ENCODE measurements around the gene PODN.

PODN gene

GRCh38 chr1:53075206-53075605 lies 13.2 kb downstream of the PODN start:
- DNase-seq (ENCODE audit: low spot score) = no peak

- no peak for DNase-seq (ENCODE audit: low spot score)
Measured at GRCh38 chr1:53075761-53076163, 13.7 kb downstream of the PODN start.

DNA sequence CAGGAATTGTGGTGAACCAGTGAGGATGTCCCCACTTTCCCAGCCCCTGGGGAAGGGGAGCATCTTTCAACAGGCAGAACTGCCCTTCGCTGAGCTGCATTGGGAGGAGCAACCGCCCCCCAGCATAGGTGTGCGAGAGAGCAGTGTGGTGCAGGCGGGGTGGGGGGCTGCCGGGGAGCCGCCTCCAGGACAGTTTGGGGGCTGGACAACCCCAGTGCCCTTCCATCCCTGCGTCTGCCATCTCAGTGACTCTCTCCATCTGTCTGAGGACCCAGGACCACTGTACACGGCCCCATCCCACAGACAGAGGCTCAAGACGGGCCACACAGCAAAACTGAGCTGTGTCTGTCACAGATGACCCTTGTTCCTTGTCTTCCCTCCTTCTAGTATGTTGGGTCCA lies 14.2 kb downstream of the PODN start:
- no peak for DNase-seq (ENCODE audit: low spot score)

DNA sequence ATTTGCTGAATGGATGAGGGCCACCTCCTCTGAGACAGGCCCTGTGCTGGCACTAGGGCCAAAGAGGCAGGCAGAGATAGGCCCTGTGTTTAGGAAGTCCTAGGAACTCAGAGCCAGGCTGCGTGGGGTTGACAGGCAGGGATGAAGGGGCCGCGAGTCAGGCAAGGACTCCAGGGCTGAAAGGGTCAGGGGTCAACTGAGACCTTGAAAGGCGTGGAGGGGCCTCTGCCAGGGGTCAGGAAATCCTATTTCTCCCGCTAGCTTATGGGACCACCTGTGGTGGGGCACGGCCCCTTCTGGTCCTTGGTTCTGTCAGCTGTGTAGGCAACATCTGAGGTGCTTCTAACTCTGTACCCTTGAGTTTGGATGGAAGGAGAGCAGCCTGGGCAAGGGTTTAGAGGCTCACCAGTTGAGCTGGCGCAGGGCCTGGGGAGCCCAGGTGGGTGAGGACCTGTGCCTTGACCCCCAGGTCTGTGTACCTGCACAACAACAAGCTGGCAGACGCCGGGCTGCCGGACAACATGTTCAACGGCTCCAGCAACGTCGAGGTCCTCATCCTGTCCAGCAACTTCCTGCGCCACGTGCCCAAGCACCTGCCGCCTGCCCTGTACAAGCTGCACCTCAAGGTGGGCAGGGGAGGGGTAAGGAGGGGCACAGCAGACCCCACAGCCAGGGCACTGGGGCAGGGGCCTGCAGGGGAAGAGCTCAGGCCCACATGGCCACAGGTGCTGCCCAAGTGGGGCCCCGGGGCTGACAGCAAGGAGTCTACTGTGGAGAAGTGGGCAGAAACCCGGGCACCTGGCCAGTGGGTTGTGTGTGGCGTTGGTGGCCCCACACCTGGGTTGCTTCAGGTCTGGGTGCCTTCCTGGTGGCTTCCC lies 14.9 kb downstream of the PODN start:
- peak; percentile 77 for DNase-seq (ENCODE audit: low spot score)

DNA sequence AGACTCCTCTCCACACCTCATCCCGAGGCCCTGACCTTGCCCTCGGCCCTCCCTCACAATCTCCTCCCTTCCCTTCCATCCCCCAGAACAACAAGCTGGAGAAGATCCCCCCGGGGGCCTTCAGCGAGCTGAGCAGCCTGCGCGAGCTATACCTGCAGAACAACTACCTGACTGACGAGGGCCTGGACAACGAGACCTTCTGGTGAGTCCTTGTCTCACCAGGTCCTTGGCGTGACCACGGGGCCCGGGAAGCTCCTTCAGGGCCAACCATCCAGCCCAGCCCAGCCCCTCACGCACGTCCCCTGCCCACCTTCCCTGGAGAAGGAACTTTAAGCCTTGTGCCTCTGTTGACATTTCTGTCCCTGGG lies 15.6 kb downstream of the PODN start:
- DNase-seq (ENCODE audit: low spot score) = no peak

DNA sequence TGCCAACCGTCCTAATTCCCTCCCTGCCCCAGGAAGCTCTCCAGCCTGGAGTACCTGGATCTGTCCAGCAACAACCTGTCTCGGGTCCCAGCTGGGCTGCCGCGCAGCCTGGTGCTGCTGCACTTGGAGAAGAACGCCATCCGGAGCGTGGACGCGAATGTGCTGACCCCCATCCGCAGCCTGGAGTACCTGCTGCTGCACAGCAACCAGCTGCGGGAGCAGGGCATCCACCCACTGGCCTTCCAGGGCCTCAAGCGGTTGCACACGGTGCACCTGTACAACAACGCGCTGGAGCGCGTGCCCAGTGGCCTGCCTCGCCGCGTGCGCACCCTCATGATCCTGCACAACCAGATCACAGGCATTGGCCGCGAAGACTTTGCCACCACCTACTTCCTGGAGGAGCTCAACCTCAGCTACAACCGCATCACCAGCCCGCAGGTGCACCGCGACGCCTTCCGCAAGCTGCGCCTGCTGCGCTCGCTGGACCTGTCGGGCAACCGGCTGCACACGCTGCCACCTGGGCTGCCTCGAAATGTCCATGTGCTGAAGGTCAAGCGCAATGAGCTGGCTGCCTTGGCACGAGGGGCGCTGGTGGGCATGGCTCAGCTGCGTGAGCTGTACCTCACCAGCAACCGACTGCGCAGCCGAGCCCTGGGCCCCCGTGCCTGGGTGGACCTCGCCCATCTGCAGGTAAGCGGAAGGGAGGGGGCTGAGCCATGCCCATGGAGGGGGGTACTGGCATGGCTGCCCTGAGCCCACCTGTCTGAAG lies 16.5 kb downstream of the PODN start:
- DNase-seq (ENCODE audit: low spot score) = no peak

- DNase-seq (ENCODE audit: low spot score) = no peak
Measured at GRCh38 chr1:53079251-53079650, 17.2 kb downstream of the PODN start.

DNA sequence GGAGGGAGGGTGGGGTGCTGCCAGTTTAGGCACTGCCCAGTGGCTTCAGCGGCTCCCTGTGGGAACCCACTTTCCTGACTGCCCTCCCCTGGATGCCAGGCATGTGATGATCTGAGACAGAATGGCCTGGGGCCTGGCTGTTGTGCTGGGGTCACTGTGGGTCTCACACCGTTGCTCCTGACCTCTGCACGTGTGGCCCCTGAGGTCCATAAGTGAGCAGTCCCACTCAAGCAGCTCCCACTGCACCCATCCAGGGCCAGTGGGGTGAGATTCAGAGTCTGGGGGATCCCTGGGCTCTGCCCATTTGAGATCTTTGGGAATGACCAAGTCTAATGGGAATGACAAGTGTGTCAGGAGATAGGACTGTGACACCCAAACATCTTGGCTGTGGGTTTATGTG lies 18.0 kb downstream of the PODN start:
- no peak for DNase-seq (ENCODE audit: low spot score)

DNA sequence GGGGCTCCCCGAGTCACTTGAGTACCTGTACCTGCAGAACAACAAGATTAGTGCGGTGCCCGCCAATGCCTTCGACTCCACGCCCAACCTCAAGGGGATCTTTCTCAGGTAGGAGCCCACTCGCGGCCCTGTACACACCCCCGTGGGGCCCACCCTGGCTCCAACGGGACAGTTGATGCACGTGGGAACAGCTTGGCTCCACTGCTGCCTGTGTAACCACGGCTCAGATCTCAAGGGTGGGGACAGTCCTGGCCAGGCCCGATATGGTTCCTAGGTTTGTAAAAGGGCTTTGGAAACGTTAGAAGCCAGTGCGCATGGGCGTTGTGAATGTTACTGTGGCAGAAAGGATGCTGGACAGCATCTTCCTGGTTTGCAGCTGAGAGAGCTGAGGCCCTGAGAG lies 18.8 kb downstream of the PODN start:
- DNase-seq (ENCODE audit: low spot score) = no peak

GRCh38 chr1:53081384-53082066 lies 19.5 kb downstream of the PODN start:
- no peak for DNase-seq (ENCODE audit: low spot score)

DNA sequence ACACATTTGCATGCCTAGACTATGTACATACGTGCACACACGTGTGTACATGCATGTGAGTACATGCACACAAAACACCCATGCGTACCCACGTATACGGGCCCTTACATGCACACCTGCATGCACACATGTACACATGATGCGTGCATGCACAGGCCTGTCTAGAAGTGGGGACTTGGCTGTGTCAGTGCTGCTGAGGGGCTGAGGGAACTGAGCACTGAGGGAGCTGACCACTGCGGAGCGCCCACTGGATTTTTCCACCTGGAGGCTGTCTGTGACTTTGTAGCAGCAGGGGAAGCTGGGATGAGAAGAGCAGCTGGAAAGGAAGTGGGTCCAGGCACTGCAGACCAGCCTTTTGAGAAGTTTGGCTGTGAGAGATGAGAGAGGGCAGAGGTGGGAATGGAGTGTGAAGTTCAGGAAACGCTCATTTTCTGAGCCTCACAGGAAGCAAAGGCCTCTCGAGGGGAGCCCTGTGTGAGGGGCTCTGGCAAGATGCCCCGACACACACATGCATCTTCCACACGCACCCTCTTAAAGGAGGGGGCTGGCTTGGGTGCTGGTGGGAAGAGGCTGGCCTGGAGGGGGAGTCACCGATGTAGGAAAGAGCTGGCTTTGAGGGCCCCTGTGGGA lies 20.9 kb downstream of the PODN start:
- DNase-seq (ENCODE audit: low spot score) = no peak

DNA sequence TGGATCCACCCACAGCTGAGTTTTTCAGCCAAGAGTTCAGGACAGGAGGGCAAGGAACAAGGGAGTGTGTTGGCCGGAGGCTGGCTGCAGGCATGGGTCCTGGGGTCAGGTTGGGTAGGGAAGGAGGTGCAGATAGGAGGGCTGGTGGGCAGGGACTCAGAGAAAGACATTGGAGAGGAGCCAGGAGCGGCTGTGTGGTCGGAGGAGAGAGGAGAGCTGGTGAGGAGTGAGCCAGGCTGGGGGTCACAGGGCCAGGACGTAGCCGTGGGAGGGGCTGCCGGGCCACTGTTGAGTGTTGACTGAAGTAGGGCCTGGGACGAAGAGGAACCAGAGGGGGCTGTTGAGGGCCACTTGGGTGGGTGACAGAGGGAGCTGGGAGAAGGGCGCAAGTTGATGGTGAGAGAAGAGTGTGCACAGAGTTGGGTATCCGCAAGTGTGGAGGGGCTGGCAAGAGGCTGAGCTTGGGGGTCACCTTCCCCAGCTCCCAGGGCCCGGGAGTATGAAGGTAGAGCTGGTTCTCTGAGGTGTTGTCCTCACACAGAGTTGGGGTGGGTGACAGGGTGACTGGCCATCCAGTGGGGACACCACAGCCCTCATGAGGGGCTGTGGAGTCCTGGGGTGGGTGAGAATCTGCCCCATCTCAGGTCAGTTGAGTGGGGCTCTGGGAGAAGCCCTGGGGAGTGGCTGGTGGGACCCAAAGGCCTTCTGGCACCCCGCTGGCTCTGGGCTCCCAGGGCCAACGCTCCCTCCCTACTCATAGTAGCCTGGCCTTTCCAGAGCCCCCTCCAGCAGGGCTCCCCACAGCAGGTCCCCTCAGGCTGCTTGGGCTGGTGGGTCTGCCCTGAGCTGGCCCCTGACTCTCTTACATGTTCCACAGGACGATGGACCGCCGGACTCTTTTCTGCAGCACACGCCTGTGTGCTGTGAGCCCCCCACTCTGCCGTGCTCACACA lies 21.9 kb downstream of the PODN start:
- no peak for DNase-seq (ENCODE audit: low spot score)

- no peak for DNase-seq (ENCODE audit: low spot score)
Measured at GRCh38 chr1:53084589-53084971, 22.6 kb downstream of the PODN start.

- no peak for DNase-seq (ENCODE audit: low spot score)
Measured at GRCh38 chr1:53085405-53085804, 23.4 kb downstream of the PODN start.

DNA sequence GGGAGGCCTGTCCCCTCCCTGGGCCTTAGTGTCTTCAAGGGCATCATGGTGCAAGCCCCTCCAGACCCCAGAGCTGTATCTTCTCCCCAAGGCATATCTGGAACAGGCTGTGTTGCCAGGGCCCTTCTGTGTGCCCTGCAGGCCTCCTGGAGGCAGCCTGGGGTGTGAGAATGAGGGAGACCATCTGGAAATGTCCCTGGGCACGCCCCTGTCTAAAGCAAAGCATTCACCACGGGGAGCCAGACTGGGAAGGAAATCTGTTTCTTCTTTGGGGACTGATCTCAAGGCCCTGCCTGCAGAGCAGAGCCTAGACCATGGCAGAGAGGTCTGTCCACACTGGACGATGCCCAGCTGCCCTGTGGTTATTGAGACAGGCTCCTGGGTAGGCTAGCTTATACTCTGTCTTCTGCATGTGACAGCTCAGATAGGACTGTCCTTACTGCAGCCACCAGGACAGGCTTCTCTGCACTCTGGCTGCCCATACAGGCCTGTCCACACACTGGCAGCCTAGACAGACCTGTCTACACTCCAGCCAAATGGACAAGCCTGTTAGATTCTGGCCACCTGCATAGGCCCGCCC lies 24.6 kb downstream of the PODN start:
- no peak for DNase-seq (ENCODE audit: low spot score)

DNA sequence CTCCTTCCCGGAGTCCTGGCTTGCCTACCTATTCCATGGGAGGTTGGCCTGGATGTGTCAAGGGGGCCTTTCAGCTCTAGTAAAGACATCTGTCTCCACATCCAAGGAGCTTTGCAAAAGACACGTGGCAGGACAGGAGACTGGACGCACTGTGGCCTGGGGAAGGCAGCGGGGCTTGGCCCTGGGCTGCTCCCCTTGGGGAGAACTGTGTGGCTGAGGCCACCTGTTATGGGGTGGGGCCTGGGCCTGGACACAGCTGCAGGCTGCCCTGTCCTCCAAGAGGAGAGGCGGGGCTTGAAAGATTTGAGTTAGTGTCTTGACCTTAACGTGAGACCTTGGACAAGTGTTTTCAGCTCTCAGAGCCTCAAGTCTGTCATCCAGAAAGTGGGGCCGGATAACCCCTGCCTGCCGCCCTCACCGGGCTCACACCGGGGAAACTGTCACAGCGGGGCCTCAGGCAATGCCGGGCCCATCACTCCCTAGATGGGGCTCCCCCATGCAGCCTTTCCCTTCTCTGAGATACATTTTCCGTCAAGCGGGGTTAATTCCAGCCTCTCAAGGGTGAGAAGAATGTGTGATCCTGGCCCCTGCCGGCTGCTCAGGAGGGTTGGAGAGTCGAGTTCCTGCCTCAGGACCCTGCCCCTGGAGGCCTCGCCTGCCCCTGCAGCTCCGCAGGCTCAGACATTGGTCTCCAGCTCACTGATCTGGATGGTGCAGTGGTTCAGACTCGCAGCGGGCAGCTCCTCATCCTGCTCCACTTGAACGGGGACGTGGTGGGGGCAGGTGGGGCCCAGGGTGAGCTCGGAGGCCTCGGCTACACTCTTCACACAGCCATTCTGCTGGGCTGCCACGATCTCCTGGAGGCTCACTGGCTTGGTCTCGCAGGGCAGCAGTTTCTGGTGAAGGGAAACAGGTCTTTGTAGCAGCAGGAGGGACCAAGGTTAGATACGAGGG lies 25.6 kb downstream of the PODN start:
- peak; percentile 71 for DNase-seq (ENCODE audit: low spot score)

GRCh38 chr1:53088616-53089300 lies 26.7 kb downstream of the PODN start:
- no peak for DNase-seq (ENCODE audit: low spot score)

GRCh38 chr1:53089478-53090226 lies 27.6 kb downstream of the PODN start:
- DNase-seq (ENCODE audit: low spot score) = no peak
